ENCODE results near the gene CXCL6.

The CXCL6 gene

GRCh38 chr4:73869130-73870055, 32.9 kb downstream of the CXCL6 start, which contains the start of gene CXCL1:
TSS of gene CXCL1 (plus strand) at chr4:73869393. CDS start at chr4:73869471, 78 bp downstream.
- no peak for DNase-seq

- no peak for DNase-seq
Measured at GRCh38 chr4:73870260-73870659, 33.8 kb downstream of the CXCL6 start.

- no peak for DNase-seq
Measured at GRCh38 chr4:73870768-73871167, 34.3 kb downstream of the CXCL6 start.

GRCh38 chr4:73871511-73872310, 35.2 kb downstream of the CXCL6 start:
- DNase-seq = no peak

GRCh38 chr4:73872316-73873108, 36.0 kb downstream of the CXCL6 start:
- DNase-seq = no peak

- no peak for DNase-seq
Measured at GRCh38 chr4:73874386-73874785, 37.9 kb downstream of the CXCL6 start.

- DNase-seq = no peak
Measured at GRCh38 chr4:73875401-73875800, 38.9 kb downstream of the CXCL6 start.

- DNase-seq = no peak
Measured at GRCh38 chr4:73883306-73883705, 46.8 kb downstream of the CXCL6 start.

- DNase-seq = no peak
Measured at GRCh38 chr4:73885574-73886267, 49.2 kb downstream of the CXCL6 start.

All from DMS153 (cell line).